ENCODE data around the gene WIPI1.

WIPI1 gene

DNA sequence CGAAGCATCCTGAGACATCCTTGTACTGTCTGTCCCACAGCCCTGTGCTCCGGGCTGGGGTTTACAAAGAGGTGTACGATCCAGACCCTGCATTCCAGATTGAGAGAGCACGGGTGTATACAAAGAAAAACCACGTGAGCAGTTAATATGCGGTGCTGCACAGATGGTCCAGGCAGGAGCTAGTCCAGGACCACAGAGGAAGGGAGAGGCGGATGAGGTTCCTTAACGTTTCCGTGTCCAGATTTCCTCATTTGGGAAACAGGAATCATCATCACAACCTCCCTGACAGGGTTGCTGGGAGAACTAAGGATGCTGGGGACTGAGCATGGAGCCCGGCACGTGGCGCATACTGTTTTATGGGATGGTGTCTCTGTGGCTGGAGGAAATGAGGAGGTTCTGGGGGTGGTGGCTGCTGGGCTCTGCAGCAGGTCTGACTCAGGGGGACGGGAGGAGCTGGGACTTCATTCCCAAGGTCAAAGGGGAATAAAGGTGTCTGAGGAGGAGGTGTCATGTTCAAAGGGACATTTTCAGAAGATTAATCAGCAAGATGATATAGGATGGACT lies 26.2 kb downstream of the WIPI1 start:
- no peak for DNase-seq (ENCODE audit: low read depth in 1 of 2, low spot score in 1 of 2)
- H3K27me3 ChIP-seq (ENCODE audit: insufficient read depth, poor library complexity, severe bottlenecking), result no peaks in the 10 kb centered on the region
- TF ChIP-seq, protein P1, sequence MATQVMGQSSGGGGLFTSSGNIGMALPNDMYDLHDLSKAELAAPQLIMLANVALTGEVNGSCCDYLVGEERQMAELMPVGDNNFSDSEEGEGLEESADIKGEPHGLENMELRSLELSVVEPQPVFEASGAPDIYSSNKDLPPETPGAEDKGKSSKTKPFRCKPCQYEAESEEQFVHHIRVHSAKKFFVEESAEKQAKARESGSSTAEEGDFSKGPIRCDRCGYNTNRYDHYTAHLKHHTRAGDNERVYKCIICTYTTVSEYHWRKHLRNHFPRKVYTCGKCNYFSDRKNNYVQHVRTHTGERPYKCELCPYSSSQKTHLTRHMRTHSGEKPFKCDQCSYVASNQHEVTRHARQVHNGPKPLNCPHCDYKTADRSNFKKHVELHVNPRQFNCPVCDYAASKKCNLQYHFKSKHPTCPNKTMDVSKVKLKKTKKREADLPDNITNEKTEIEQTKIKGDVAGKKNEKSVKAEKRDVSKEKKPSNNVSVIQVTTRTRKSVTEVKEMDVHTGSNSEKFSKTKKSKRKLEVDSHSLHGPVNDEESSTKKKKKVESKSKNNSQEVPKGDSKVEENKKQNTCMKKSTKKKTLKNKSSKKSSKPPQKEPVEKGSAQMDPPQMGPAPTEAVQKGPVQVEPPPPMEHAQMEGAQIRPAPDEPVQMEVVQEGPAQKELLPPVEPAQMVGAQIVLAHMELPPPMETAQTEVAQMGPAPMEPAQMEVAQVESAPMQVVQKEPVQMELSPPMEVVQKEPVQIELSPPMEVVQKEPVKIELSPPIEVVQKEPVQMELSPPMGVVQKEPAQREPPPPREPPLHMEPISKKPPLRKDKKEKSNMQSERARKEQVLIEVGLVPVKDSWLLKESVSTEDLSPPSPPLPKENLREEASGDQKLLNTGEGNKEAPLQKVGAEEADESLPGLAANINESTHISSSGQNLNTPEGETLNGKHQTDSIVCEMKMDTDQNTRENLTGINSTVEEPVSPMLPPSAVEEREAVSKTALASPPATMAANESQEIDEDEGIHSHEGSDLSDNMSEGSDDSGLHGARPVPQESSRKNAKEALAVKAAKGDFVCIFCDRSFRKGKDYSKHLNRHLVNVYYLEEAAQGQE (IDR thresholded peaks at IDR 0.05; ENCODE audit: insufficient replicate concordance, low read depth), result no peak
- TF ChIP-seq SPI1 (IDR thresholded peaks at IDR 0.05; ENCODE audit: borderline replicate concordance, low read depth) (no peak), POLR2AphosphoS5 (IDR thresholded peaks at IDR 0.05; ENCODE audit: low read depth) (no peak), GABPA (IDR thresholded peaks at IDR 0.05; ENCODE audit: low read depth) (no peak), CTCF (IDR thresholded peaks at IDR 0.05; ENCODE audit: insufficient read depth, low read length) (no peak)
- H3K4me3 ChIP-seq (replicated peaks; ENCODE audit: insufficient read depth, low read length), result no peak overlapping the region
- H3K27ac ChIP-seq (replicated peaks), result no peak overlapping the region

GRCh38 chr17:68429881-68430280 lies 27.4 kb downstream of the WIPI1 start:
- Histone ChIP-seq H3K4me3 (replicated peaks; ENCODE audit: insufficient read depth, low read length) (no peak overlapping the region), H3K27me3 (ENCODE audit: insufficient read depth, poor library complexity, severe bottlenecking) (no peaks in the 10 kb centered on the region), H3K27ac (replicated peaks) (no peak overlapping the region)
- DNase-seq (ENCODE audit: low read depth in 1 of 2, low spot score in 1 of 2), result no peak
- TF ChIP-seq GABPA (IDR thresholded peaks at IDR 0.05; ENCODE audit: low read depth) (no peak), SPI1 (IDR thresholded peaks at IDR 0.05; ENCODE audit: borderline replicate concordance, low read depth) (no peak), CTCF (IDR thresholded peaks at IDR 0.05; ENCODE audit: insufficient read depth, low read length) (no peak), POLR2AphosphoS5 (IDR thresholded peaks at IDR 0.05; ENCODE audit: low read depth) (no peak)
- TF ChIP-seq, protein P1 (IDR thresholded peaks at IDR 0.05; ENCODE audit: insufficient replicate concordance, low read depth), result no peak

DNA sequence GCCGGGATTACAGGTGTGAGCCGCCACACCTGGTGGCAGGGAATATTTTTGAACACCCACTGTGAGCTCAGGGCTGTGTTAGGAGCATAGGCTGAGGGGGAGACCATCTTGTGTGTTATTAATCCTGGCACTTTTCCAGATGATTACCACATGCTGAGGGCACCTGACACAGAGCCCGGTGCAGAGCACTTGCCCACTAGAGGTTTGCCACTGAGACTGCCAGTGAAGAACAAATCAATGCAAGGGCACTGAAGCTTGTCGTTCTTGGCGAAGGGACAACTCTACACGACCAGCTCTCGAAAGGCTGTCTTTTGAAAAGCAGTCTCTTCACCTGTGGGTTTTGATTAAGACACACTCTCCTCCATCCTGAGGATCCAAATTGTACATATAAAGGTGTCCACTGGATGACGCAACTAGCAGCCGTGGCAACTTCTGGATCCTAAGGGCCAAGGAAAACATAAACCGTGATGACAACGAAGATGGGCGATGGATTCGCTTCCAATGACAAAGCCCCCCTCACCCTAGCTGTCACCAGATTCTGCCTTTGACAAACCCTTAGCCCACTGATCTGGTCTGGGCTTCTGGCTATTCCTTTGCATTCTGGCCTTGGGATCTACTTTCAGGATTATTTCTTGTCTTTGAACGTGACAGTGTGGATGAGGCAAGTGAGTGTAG lies 28.7 kb downstream of the WIPI1 start:
- Histone ChIP-seq H3K27ac (replicated peaks) (no peak overlapping the region), H3K27me3 (ENCODE audit: insufficient read depth, poor library complexity, severe bottlenecking) (no peaks in the 10 kb centered on the region), H3K4me3 (replicated peaks; ENCODE audit: insufficient read depth, low read length) (no peak overlapping the region)
- no peak for TF ChIP-seq SPI1 (IDR thresholded peaks at IDR 0.05; ENCODE audit: borderline replicate concordance, low read depth)
- TF ChIP-seq, protein P1 (IDR thresholded peaks at IDR 0.05; ENCODE audit: insufficient replicate concordance, low read depth), result no peak
- TF ChIP-seq POLR2AphosphoS5 (IDR thresholded peaks at IDR 0.05; ENCODE audit: low read depth), result no peak
- no peak for TF ChIP-seq CTCF (IDR thresholded peaks at IDR 0.05; ENCODE audit: insufficient read depth, low read length)
- TF ChIP-seq GABPA (IDR thresholded peaks at IDR 0.05; ENCODE audit: low read depth), result no peak
- no peak for DNase-seq (ENCODE audit: low read depth in 1 of 2, low spot score in 1 of 2)

All from HL-60 (cell line).